ENCODE data around the gene KLC3.

DNA sequence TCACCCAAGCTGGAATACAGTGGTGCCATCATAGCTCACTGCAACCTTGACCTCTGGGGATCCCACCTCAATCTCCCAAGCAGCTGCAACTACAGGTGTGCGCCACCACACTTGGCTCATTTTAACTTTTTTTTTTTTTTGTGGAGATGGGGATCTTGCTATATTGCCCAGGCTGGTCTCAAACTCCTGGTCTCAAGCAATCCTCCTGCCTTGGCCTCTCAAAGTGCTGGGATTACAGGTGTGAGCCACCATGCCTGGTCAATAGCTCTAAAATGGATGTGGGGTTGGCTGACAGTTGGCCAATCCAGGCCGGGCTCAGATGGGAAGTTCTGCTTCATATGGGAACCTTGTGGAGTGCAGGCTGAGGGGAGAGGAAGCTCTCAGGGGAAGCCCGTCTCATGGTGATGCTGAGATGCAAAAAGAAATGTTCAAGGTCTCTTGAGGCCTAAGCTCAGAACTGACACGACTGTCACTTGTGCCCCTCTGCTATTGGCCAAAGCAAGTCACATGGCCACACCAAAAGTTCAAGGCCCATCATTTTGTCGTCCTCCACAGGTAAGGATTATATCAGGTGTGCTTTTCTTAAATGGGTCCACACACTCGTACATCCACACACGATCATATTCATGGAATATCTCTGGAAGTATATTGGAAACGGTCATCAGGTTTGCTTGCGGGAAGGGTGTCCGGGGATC is 6.8 kb upstream of the KLC3 start:
- TF ChIP-seq, protein P1, sequence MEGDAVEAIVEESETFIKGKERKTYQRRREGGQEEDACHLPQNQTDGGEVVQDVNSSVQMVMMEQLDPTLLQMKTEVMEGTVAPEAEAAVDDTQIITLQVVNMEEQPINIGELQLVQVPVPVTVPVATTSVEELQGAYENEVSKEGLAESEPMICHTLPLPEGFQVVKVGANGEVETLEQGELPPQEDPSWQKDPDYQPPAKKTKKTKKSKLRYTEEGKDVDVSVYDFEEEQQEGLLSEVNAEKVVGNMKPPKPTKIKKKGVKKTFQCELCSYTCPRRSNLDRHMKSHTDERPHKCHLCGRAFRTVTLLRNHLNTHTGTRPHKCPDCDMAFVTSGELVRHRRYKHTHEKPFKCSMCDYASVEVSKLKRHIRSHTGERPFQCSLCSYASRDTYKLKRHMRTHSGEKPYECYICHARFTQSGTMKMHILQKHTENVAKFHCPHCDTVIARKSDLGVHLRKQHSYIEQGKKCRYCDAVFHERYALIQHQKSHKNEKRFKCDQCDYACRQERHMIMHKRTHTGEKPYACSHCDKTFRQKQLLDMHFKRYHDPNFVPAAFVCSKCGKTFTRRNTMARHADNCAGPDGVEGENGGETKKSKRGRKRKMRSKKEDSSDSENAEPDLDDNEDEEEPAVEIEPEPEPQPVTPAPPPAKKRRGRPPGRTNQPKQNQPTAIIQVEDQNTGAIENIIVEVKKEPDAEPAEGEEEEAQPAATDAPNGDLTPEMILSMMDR (IDR thresholded peaks at IDR 0.05): no peak
- TF ChIP-seq ZFX (IDR thresholded peaks at IDR 0.05; ENCODE audit: borderline replicate concordance): no peak
